Erythroblast (primary cell): ENCODE measurements around the gene RNU7-1.
A peak's percentile ranks its signal among the peaks of the same experiment; 100 is the strongest.

Experiments
- DNase-seq, 2 experiments: peaks; one replicate each; lab custom pipeline; 2025; lab: John Stamatoyannopoulos, UW
- GATA1 ChIP-seq: IDR thresholded peaks from 2 replicates; pipeline ENCODE4 v1.6.1; 2011; ENCODE audit warnings: low read depth, mild to moderate bottlenecking, control low read depth, low read length, moderate library complexity
- POLR2A ChIP-seq: IDR thresholded peaks from 2 replicates; pipeline ENCODE4 v1.6.1; 2011; ENCODE audit warnings: mild to moderate bottlenecking, low read length

Gene RNU7-1

DNA sequence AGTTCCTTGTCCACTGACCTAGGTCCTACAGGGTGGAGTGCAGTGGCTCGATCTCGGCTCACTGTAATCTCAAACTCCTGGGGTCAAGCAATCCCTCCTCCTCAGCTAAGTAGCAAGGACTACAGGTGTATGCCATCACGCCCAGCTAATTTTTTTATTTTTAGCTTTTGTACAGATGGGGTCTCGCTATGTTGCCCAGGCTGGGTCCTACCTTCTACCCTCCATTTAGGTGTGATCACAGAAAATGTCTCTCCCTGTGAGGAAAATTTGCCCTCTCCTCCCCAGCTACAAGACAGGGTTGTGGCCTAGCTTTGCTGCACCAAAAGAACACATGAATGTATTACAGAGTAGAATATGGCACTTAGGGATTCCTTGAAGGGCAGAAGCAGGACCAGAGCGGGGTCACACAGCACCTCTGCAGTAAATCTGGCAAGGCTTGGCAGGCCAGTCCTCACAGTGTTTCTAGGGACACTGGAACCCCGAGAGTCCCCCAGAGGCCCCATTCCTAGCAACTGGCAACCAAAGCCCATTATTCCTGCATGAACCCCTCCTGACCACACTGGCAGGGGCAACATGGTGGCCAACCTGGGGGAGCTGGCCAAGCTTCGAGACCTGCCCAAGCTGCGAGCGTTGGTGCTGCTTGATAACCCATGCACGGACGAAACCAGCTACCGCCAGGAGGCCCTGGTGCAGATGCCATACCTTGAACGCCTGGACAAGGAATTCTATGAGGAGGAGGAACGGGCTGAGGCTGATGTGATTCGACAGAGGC is 31.3 kb upstream of the RNU7-1 start:
- no peak for DNase-seq
- no peak for TF ChIP-seq POLR2A

DNA sequence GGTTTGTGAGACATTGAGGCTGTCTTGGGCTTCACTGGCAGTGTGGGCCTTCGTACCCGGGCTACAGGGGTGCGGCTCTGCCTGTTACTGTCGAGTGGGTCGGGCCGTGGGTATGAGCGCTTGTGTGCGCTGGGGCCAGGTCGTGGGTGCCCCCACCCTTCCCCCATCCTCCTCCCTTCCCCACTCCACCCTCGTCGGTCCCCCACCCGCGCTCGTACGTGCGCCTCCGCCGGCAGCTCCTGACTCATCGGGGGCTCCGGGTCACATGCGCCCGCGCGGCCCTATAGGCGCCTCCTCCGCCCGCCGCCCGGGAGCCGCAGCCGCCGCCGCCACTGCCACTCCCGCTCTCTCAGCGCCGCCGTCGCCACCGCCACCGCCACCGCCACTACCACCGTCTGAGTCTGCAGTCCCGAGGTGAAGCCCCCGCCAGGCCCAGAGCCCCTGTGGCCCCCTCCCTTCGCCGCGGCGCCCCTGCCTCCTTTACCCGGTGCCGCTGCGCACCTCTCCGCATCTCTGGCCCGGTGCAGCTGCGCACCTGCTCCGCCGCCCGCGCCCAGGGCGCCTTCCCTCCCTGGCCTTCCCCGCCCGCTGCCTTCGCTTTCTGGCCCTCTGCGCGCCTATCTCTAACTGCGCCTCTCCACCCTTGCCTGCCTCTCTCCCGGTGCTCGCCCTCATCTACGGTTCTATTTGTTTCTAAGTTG is 29.2 kb upstream of the RNU7-1 start, which contains the start of gene ENO2:
TSS of gene ENO2 (plus strand) at position 335 of the 701 bp plus-strand sequence. CDS start 1,253 bp downstream, outside the sequence.
- peak; percentile 79 to 87 for DNase-seq
- TF ChIP-seq POLR2A (peak; percentile 33), GATA1 (no peak)

DNA sequence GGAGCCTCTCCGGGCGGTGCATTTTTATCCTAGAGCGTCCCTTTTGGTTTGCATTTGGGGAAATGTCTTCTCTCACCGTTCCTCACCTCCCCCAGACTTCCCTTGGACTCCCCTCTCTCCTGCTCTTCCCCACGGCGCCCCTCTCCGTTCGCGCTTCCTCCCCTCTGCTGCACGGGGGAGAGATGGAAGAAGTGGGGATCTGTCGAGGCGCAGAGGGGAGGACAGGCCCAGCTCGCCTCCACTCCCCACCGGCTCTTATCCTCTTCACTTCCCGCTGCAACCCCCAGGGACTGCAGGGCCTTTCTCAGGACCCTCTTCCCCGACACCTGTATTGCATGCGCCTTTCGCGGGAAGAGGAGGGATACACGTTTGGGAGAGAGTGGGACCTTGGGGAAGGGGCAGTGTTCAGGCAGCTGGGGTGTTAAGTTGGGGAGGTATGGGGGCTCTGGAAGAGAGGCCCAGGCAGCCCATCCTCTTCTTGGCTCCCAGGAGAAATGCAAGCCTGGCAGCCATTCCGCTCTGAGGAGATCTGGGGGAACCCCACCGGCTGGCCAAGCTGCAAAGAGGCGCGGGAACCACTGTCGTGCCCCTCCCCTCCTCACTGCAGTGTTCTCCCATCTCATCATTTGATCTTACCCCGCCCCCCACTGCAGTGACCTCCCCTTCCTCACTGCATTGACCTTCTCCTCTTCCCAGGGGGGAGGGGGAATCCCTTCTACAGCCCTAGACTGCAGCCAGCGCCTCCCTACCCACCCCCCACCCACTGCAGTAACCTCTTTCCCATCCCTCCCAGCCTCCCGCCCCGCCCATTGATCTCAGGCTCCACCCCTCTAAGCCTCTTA is 28.4 kb upstream of the RNU7-1 start:
- DNase-seq, result peak; percentile 57 to 68

DNA sequence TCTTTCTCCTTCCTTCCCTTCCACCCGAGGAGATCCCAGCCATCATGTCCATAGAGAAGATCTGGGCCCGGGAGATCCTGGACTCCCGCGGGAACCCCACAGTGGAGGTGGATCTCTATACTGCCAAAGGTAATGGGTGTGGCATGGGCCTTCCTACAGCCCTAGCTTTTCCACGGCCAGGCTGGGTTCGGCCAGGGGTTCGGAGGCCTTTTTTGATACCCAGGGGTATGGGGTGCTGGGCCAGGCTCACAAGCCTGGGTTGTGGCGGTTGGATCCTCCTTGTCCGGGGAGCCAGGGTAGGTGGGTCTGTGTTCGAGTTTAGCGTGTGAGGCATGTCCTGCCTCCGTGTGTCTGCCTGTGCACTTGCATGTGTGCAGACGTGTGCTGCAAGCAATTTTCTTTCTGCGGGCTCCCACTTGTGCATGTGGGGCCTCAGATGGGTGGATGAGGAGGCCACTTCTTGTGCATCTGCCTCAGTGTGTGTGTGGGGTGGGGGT is 27.8 kb upstream of the RNU7-1 start:
- TF ChIP-seq POLR2A (no peak), GATA1 (no peak)
- no peak for DNase-seq

More for the DNA sequence above, 28.4 kb upstream of the RNU7-1 start:
- no peak for TF ChIP-seq POLR2A
- TF ChIP-seq GATA1, result no peak

DNA sequence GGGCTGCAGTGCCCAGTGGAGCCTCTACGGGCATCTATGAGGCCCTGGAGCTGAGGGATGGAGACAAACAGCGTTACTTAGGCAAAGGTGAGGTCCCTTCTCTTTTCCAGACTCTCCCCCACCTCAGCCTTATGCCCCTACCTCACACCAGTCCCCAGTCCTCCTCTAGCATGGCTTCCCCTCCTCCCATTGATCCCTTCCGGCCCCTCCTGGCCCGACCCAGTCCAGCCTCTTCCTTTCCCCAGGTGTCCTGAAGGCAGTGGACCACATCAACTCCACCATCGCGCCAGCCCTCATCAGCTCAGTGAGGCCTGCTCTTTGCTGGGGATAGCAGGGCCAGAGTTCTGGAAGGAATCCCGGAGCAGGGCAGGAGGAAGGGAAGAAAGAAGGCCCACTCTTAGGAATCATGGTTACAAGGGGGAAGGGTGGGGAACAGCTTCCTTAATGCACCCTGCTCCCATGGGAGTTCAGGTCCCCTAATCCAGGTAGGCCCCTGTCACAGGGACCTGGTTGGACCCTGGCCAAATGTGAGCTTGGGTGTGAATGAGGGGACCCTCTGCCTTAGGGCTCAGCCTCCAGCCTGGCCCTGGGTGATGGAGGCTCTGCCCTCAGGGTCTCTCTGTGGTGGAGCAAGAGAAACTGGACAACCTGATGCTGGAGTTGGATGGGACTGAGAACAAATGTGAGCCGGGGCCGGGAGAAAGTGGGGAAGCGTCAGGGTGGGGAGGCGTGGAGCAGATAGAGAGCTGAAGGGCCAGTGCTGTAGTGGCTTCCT is 27.0 kb upstream of the RNU7-1 start:
- TF ChIP-seq GATA1, result no peak
- no peak for TF ChIP-seq POLR2A

DNA sequence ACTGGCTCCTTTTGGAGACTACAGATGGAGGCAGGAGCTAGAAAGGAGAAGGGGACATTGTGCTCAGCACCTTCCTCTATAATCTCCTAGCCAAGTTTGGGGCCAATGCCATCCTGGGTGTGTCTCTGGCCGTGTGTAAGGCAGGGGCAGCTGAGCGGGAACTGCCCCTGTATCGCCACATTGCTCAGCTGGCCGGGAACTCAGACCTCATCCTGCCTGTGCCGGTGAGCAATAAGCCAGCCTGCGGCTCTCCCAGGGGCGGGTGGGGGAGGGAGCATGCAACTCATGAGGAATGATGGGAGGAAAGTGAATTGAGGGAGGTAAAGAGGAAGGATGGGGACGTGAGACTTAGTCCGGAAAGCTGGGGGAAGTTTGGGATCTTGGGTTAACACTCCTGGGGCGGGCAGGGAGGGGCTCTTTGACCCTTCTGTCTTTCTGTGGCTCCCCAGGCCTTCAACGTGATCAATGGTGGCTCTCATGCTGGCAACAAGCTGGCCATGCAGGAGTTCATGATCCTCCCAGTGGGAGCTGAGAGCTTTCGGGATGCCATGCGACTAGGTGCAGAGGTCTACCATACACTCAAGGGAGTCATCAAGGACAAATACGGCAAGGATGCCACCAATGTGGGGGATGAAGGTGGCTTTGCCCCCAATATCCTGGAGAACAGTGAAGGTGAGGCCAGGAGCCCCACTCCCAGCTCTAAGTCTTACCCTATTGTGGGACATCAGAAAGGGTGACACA is 26.0 kb upstream of the RNU7-1 start:
- no peak for TF ChIP-seq POLR2A
- no peak for TF ChIP-seq GATA1
- DNase-seq, result no peak

More for the DNA sequence above, 27.0 kb upstream of the RNU7-1 start:
- DNase-seq, result no peak

DNA sequence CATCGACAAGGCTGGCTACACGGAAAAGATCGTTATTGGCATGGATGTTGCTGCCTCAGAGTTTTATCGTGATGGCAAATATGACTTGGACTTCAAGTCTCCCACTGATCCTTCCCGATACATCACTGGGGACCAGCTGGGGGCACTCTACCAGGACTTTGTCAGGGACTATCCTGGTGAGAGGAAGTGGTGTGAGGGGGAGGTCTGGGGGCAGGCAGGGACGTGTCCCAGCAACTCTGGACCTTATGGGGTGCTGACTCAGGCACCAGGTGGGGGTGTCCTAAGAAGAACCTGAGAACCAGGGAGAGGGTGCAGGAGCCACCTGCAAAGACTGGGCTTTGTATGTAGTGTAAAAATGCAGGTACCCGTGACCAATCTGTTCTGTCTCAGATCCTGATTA is 24.0 kb upstream of the RNU7-1 start:
- DNase-seq, result no peak
- TF ChIP-seq GATA1 (no peak), POLR2A (no peak)

DNA sequence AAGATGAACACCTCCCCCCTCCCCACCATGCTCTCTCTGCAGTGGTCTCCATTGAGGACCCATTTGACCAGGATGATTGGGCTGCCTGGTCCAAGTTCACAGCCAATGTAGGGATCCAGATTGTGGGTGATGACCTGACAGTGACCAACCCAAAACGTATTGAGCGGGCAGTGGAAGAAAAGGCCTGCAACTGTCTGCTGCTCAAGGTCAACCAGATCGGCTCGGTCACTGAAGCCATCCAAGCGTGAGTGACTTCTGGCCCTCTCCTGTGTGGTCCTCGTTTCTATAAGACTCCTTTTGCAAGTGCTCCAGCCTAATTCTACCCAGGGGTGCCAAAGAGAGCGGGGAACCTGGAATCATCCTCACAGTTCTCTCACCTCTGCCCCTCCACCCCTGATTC is 22.1 kb upstream of the RNU7-1 start:
- no peak for DNase-seq
- TF ChIP-seq GATA1 (no peak), POLR2A (no peak)

DNA sequence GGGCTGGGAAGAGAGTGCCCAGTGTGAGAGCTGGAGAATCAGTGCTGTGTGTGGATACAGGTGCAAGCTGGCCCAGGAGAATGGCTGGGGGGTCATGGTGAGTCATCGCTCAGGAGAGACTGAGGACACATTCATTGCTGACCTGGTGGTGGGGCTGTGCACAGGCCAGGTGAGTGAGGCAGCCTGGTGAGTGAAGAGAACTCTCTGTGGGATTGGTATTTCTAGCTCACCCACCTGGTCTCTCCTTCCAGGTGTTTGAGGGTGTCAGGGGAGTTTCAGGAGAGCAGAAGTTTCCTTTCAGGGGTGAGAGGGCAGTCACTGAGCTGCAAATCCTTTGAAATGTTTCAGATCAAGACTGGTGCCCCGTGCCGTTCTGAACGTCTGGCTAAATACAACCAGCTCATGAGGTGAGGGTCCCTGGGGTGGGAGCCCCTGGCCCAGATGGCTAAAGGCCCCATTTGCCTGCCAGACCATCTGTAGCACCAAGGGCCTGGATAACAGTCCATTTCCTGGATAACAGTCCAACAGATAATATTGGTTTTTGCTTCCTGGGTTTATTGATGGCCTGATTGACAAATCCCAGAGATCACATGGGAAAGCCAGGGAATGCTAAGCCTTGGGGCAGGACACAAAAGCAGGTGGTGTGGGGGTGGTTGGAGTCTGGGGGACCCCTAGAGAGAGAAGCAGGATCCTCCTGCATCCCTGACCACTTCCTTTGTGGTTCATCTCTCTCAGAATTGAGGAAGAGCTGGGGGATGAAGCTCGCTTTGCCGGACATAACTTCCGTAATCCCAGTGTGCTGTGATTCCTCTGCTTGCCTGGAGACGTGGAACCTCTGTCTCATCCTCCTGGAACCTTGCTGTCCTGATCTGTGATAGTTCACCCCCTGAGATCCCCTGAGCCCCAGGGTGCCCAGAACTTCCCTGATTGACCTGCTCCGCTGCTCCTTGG is 21.3 kb upstream of the RNU7-1 start:
- no peak for DNase-seq
- TF ChIP-seq GATA1, result no peak
- TF ChIP-seq POLR2A, result no peak

DNA sequence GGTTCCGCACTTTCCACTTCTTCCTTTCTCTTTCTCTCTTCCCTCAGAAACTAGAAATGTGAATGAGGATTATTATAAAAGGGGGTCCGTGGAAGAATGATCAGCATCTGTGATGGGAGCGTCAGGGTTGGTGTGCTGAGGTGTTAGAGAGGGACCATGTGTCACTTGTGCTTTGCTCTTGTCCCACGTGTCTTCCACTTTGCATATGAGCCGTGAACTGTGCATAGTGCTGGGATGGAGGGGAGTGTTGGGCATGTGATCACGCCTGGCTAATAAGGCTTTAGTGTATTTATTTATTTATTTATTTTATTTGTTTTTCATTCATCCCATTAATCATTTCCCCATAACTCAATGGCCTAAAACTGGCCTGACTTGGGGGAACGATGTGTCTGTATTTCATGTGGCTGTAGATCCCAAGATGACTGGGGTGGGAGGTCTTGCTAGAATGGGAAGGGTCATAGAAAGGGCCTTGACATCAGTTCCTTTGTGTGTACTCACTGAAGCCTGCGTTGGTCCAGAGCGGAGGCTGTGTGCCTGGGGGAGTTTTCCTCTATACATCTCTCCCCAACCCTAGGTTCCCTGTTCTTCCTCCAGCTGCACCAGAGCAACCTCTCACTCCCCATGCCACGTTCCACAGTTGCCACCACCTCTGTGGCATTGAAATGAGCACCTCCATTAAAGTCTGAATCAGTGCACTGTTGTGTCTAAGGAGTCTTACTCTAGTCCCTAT is 20.4 kb upstream of the RNU7-1 start:
- DNase-seq, result no peak
- TF ChIP-seq POLR2A (no peak), GATA1 (no peak)

DNA sequence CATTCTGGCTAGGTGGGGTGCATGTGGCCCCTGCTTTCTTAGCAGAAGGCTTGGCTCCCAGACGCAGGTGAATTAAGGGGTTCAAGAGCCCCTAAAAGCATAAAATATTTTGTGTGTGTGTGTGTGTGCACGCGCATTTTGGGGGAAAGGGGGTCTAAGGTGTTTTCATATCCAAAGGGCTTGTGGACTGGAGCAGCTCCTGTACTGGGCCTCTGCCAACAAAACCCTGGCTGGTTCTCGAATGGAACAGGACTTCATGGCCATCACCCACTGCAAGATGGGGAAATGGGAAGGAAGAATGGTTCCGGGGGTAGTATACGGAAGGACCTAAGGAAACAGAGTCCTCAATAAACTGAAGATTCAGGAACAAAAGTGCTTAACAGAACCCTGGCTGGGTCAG is 19.8 kb upstream of the RNU7-1 start:
- TF ChIP-seq GATA1 (no peak), POLR2A (no peak)

More for the DNA sequence above, 19.8 kb upstream of the RNU7-1 start:
- DNase-seq, result no peak
